Measurements from ENCODE around the gene OVOL1.
"Not testable (repeated sequence)": the region's sequence is repeated elsewhere in the genome, so short reads cannot be mapped to it uniquely, and the experiment has no call there.

OVOL1 gene

GRCh38 chr11:65814986-65815565 is 28.2 kb downstream of the OVOL1 start:
- no peak for DNase-seq (ENCODE audit: low read depth in 2 of 2)

DNA sequence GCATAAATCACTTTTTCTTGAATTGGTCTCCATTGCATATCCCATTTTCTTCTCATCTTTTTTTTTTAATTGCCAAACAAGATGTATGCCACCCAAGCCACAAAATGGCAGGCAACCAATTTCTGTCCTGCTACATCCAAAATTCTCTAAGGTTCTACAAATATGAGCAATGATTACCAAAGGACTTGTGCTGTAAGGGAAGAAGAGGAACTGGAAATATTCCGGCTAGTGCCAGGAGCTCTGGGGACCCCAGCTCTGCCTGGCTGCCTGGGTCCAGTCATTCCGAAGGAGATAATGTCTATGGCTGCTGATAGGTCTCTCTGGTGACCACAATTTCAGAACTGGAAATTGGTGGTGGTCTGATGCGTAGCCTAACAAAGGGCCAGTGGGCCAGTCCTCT is 29.8 kb downstream of the OVOL1 start:
- no peak for DNase-seq (ENCODE audit: low read depth in 2 of 2)

DNA sequence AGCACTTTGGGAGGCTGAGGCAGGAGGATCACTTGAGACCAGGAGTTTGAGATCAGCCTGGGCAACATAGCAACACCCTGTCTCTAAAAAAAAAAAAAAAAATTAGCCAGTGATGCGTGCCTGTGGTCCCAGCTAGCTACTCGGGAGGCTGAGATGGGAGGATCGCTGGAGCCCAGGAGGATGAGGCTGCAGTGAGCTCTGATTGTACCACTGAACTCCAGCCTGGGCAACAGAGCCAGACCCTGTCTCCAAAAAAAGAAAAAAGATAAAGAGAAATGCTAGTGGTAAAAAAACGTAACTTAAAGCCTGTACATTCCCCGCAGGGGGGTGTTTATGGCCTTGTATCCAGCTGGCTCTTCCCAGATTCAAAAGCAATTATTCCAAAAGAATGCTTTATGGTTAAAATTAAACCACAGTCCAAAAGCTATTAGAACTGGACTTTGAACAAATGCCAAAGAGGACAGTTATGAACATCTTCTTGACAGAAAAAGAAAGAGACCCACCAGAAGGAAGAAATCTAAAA is 30.5 kb downstream of the OVOL1 start:
- no peak for DNase-seq (ENCODE audit: low read depth in 2 of 2)

GRCh38 chr11:65817835-65818680 is 31.2 kb downstream of the OVOL1 start:
- DNase-seq (ENCODE audit: low read depth in 2 of 2), result peak; percentile 86 to 87

- DNase-seq (ENCODE audit: low read depth in 2 of 2), result no peak
Measured at GRCh38 chr11:65821107-65821506, 34.2 kb downstream of the OVOL1 start.

GRCh38 chr11:65822776-65823528 is 36.1 kb downstream of the OVOL1 start:
- DNase-seq (ENCODE audit: low read depth in 2 of 2), result no peak

DNA sequence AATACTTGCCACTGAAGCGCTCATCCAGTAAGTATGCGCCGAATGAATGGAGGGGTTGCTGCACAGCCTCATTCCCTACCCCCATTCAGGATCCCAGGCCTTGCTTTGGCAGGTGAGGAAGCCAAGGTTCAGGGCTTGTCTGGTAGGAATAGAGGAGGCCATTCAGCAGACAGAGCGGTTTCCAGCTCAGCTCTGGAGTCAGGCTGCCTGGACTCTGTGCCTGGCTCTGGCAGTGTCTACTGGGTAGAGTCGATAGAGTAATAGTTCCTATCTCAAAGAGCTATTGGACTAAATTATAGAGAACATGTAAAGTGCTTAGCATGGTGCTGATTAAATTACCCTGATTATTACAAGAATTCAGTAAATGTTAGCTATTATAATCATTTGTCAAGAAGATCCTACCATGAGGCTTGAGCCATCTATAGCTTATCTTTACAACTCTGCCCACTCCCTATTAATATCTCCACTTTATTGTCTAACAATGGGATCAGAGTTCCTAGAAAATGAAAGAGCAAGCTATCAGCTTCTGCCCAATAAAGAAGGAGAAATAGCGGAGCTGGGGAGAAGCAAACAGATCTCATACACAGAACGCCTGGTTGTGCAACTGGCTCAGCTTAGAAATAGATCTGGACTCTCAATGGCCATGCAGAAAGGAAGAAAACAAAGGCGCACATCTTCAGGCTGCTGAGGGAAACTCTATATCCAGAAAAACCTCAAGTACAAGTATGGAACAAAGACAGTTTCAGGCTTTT is 40.3 kb downstream of the OVOL1 start:
- no peak for DNase-seq (ENCODE audit: low read depth in 2 of 2)

GRCh38 chr11:65829459-65829858 is 42.6 kb downstream of the OVOL1 start:
- no peak for DNase-seq (ENCODE audit: low read depth in 2 of 2)

DNA sequence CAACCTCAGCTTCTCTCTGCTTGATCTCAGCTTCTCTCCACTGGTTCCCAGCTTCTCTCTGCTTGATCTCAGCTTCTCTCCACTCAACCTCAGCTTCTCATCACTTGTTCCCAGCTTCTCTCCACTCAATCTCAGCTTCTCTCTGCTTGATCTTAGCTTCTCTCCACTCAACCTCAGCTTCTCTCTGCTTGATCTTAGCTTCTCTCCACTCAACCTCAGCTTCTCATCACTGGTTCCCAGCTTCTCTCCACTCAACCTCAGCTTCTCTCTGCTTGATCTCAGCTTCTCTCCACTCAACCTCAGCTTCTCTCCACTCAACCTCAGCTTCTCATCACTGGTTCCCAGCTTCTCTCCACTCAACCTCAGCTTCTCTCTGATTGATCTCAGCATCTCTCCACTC is 45.4 kb downstream of the OVOL1 start:
- not testable (repeated sequence) for DNase-seq (ENCODE audit: low read depth in 2 of 2)

GRCh38 chr11:65833297-65834030 is 46.6 kb downstream of the OVOL1 start, which contains the start of gene SNX32:
Gene SNX32, plus strand, starts transcription at chr11:65833963. Its CDS starts 103 bp downstream, at chr11:65834066.
- peak; percentile 92 to 93 for DNase-seq (ENCODE audit: low read depth in 2 of 2)

- DNase-seq (ENCODE audit: low read depth in 2 of 2), result no peak
Measured at GRCh38 chr11:65834202-65834601, 47.3 kb downstream of the OVOL1 start.

DNA sequence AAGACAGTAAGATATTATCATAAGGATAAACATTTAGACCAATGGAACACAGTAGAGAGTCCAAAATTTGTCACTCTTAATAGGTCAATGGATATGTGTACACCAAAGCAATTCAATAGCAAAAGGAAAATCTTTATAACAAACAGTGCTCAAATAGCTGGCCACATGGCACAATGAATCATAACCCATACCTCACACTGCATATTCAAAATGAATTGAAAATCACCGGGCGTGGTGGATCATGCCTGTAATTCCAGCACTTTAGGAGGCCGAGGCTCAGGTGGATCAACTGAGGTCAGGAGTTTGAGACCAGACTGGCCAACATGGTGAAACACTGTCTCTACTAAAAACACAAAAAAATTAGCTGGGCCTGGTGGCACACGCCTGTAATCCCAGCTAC is 55.3 kb downstream of the OVOL1 start:
- no peak for DNase-seq (ENCODE audit: low read depth in 2 of 2)

GRCh38 chr11:65843811-65844210 is 56.9 kb downstream of the OVOL1 start:
- DNase-seq (ENCODE audit: low read depth in 2 of 2), result no peak

- no peak for DNase-seq (ENCODE audit: low read depth in 2 of 2)
Measured at GRCh38 chr11:65844231-65844872, 57.5 kb downstream of the OVOL1 start.
